WTC11 (cell line): Measurements from ENCODE around the gene KDM3B. TPM values are rescaled to one million over a fixed set of nuclear protein-coding genes. Genes with fewer than 3 reads are reported as not detected.

Experiments used
- AFF4 ChIP-seq: sonication (generic); formaldehyde crosslinking; IDR thresholded peaks from 2 replicates; pipeline ENCODE4 v1.8.1; 2023; ENCODE audit warnings: mild to moderate bottlenecking, missing genetic modification reagents, borderline replicate concordance
- CBFB ChIP-seq: sonication (generic); formaldehyde crosslinking; IDR thresholded peaks from 2 replicates; pipeline ENCODE4 v1.8.1; 2022; ENCODE audit warnings: mild to moderate bottlenecking, low read depth, missing genetic modification reagents
- FOXK1 ChIP-seq: sonication (generic); formaldehyde crosslinking; IDR thresholded peaks from 2 replicates; pipeline ENCODE4 v1.8.0; 2022; ENCODE audit warnings: mild to moderate bottlenecking, moderate library complexity, missing genetic modification reagents
- FOXP1 ChIP-seq: sonication (generic); formaldehyde crosslinking; IDR thresholded peaks from 2 replicates; pipeline ENCODE4 v1.8.0; 2022; ENCODE audit warnings: missing genetic modification reagents, mild to moderate bottlenecking, moderate library complexity, borderline replicate concordance
- GABPB1 ChIP-seq: sonication (generic); formaldehyde crosslinking; IDR thresholded peaks from 2 replicates; pipeline ENCODE4 v1.8.1; 2023; ENCODE audit warnings: mild to moderate bottlenecking, missing genetic modification reagents
- IRF2 ChIP-seq: sonication (generic); formaldehyde crosslinking; IDR thresholded peaks from 2 replicates; pipeline ENCODE4 v1.8.0; 2022; ENCODE audit warnings: low read depth, missing genetic modification reagents, borderline replicate concordance
- JAZF1 ChIP-seq: fragments of 250-450 bp; sonication (Bioruptor Pico); IDR thresholded peaks from 2 replicates; pipeline ENCODE4 v1.9.0; 2021; ENCODE audit warnings: moderate library complexity, mild to moderate bottlenecking, inconsistent platforms
- MAX ChIP-seq: sonication (generic); formaldehyde crosslinking; IDR thresholded peaks from 2 replicates; pipeline ENCODE4 v1.8.0; 2022; ENCODE audit warnings: mild to moderate bottlenecking, missing genetic modification reagents
- NFATC4 ChIP-seq: fragments of 250-450 bp; sonication (Bioruptor Pico); IDR thresholded peaks from 2 replicates; pipeline ENCODE4 v1.9.0; 2021; ENCODE audit warnings: mild to moderate bottlenecking
- NR1H2 ChIP-seq: sonication (generic); formaldehyde crosslinking; IDR thresholded peaks from 2 replicates; pipeline ENCODE4 v1.9.0; 2021; ENCODE audit warnings: mild to moderate bottlenecking, moderate library complexity, missing genetic modification reagents
- OVOL2 ChIP-seq: fragments of 250-450 bp; sonication (Bioruptor Pico); IDR thresholded peaks from 2 replicates; pipeline ENCODE4 v1.9.0; 2021; ENCODE audit warnings: mild to moderate bottlenecking, borderline replicate concordance
- PRRX2 ChIP-seq: fragments of 250-450 bp; sonication (Bioruptor Pico); IDR thresholded peaks from 2 replicates; pipeline ENCODE4 v1.8.0; 2021; ENCODE audit warnings: mild to moderate bottlenecking
- RORB ChIP-seq: fragments of 250-450 bp; sonication (Bioruptor Pico); IDR thresholded peaks from 2 replicates; pipeline ENCODE4 v1.9.0; 2021; ENCODE audit warnings: mild to moderate bottlenecking
- SMAD3 ChIP-seq: sonication (generic); formaldehyde crosslinking; IDR thresholded peaks from 2 replicates; pipeline ENCODE4 v1.8.0; 2022; ENCODE audit warnings: missing genetic modification reagents, mild to moderate bottlenecking, borderline replicate concordance
- SP1 ChIP-seq: sonication (generic); formaldehyde crosslinking; conservative IDR thresholded peaks from 2 replicates; pipeline ENCODE4 v1.8.1; 2022; ENCODE audit warnings: missing genetic modification reagents
- TEAD1 ChIP-seq: sonication (generic); formaldehyde crosslinking; IDR thresholded peaks from 2 replicates; pipeline ENCODE4 v1.8.0; 2022; ENCODE audit warnings: mild to moderate bottlenecking, missing genetic modification reagents
- ZBTB21 ChIP-seq: sonication (generic); formaldehyde crosslinking; IDR thresholded peaks from 2 replicates; pipeline ENCODE4 v1.8.1; 2023; ENCODE audit warnings: mild to moderate bottlenecking, missing genetic modification reagents, borderline replicate concordance
- ZBTB43 ChIP-seq: sonication (generic); formaldehyde crosslinking; IDR thresholded peaks from 2 replicates; pipeline ENCODE4 v1.8.1; 2023; ENCODE audit warnings: mild to moderate bottlenecking, missing genetic modification reagents
- ZNF281 ChIP-seq: sonication (generic); formaldehyde crosslinking; IDR thresholded peaks from 2 replicates; pipeline ENCODE4 v1.8.0; 2023; ENCODE audit warnings: mild to moderate bottlenecking, missing genetic modification reagents
- ZNF317 ChIP-seq: sonication (generic); formaldehyde crosslinking; IDR thresholded peaks from 2 replicates; pipeline ENCODE4 v1.8.1; 2023; ENCODE audit warnings: low read depth, mild to moderate bottlenecking, moderate library complexity, missing genetic modification reagents, borderline replicate concordance
- ZNF396 ChIP-seq: fragments of 250-450 bp; sonication (Bioruptor Pico); IDR thresholded peaks from 2 replicates; pipeline ENCODE4 v1.8.0; 2021; ENCODE audit warnings: mild to moderate bottlenecking, moderate library complexity, borderline replicate concordance
- ZNF423 ChIP-seq: fragments of 250-450 bp; sonication (Bioruptor Pico); IDR thresholded peaks from 2 replicates; pipeline ENCODE4 v2.1.2; 2022; ENCODE audit warnings: mild to moderate bottlenecking, moderate library complexity
- ZNF671 ChIP-seq: fragments of 250-450 bp; sonication (Bioruptor Pico); IDR thresholded peaks from 2 replicates; pipeline ENCODE4 v1.8.0; 2021; ENCODE audit warnings: mild to moderate bottlenecking
- total RNA-seq: library from RNA; stranded (reverse); gene quantifications from 3 replicates; pipeline ENCODE4 v1.2.3, GENCODE V29; 2021
- TF ChIP-seq, protein P1 (sequence below): fragments of 250-450 bp; sonication (Bioruptor Pico); IDR thresholded peaks from 2 replicates; pipeline ENCODE4 v2.1.2; 2022; ENCODE audit warnings: mild to moderate bottlenecking, moderate library complexity
- TF ChIP-seq, protein P2 (sequence below): sonication (generic); formaldehyde crosslinking; IDR thresholded peaks from 2 replicates; pipeline ENCODE4 v1.8.1; 2023; ENCODE audit warnings: mild to moderate bottlenecking, missing genetic modification reagents, moderate library complexity
- TF ChIP-seq, protein P3 (sequence below): sonication (generic); formaldehyde crosslinking; IDR thresholded peaks from 2 replicates; pipeline ENCODE4 v1.8.1; 2022; ENCODE audit warnings: mild to moderate bottlenecking, moderate library complexity, missing genetic modification reagents
- TF ChIP-seq, protein P4 (sequence below): sonication (generic); formaldehyde crosslinking; IDR thresholded peaks from 2 replicates; pipeline ENCODE4 v1.8.1; 2023; ENCODE audit warnings: mild to moderate bottlenecking, missing genetic modification reagents, moderate library complexity

The KDM3B gene
- total RNA-seq, 1 experiment from 2014 or later, result 87.9 TPM

DNA sequence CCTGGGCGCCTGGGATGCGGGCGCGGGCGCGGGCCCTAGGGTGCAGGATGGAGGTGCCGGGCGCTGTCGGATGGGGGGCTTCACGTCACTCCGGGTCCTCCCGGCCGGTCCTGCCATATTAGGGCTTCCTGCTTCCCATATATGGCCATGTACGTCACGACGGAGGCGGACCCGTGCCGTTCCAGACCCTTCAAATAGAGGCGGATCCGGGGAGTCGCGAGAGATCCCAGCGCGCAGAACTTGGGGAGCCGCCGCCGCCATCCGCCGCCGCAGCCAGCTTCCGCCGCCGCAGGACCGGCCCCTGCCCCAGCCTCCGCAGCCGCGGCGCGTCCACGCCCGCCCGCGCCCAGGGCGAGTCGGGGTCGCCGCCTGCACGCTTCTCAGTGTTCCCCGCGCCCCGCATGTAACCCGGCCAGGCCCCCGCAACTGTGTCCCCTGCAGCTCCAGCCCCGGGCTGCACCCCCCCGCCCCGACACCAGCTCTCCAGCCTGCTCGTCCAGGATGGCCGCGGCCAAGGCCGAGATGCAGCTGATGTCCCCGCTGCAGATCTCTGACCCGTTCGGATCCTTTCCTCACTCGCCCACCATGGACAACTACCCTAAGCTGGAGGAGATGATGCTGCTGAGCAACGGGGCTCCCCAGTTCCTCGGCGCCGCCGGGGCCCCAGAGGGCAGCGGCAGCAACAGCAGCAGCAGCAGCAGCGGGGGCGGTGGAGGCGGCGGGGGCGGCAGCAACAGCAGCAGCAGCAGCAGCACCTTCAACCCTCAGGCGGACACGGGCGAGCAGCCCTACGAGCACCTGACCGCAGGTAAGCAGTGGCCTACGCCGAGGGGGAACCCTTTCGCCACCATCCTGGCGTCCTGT lies 113.0 kb downstream of the KDM3B start, which contains the start of gene EGR1 (continued):
- peak; percentile 18; the same call in 1 of the 2 replicates for TF ChIP-seq RORB (CRISPR knock-in tag)
- no peak for TF ChIP-seq JAZF1
- TF ChIP-seq PRRX2 (CRISPR knock-in tag), result no peak; the same call in 1 of the 2 replicates
- TF ChIP-seq, protein P1, sequence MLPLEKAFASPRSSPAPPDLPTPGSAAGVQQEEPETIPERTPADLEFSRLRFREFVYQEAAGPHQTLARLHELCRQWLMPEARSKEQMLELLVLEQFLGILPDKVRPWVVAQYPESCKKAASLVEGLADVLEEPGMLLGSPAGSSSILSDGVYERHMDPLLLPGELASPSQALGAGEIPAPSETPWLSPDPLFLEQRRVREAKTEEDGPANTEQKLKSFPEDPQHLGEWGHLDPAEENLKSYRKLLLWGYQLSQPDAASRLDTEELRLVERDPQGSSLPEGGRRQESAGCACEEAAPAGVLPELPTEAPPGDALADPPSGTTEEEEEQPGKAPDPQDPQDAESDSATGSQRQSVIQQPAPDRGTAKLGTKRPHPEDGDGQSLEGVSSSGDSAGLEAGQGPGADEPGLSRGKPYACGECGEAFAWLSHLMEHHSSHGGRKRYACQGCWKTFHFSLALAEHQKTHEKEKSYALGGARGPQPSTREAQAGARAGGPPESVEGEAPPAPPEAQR (CRISPR knock-in tag), result no peak
- TF ChIP-seq ZBTB21 (CRISPR knock-in tag), result no peak
- no peak for TF ChIP-seq GABPB1 (CRISPR knock-in tag)
- no peak for TF ChIP-seq NR1H2 (CRISPR knock-in tag)
- no peak for TF ChIP-seq ZNF671 (CRISPR knock-in tag)
- TF ChIP-seq MAX, result 0 out of 2 replicates have a peak, but pooled peaks have one; percentile 25
- 0 out of 2 replicates have a peak, but pooled peaks have one; percentile 14 for TF ChIP-seq NFATC4 (CRISPR knock-in tag)
- TF ChIP-seq, protein P2, sequence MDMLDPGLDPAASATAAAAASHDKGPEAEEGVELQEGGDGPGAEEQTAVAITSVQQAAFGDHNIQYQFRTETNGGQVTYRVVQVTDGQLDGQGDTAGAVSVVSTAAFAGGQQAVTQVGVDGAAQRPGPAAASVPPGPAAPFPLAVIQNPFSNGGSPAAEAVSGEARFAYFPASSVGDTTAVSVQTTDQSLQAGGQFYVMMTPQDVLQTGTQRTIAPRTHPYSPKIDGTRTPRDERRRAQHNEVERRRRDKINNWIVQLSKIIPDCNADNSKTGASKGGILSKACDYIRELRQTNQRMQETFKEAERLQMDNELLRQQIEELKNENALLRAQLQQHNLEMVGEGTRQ (CRISPR knock-in tag), result peak; percentile 34; the same call in 1 of the 2 replicates
- TF ChIP-seq, protein P3, sequence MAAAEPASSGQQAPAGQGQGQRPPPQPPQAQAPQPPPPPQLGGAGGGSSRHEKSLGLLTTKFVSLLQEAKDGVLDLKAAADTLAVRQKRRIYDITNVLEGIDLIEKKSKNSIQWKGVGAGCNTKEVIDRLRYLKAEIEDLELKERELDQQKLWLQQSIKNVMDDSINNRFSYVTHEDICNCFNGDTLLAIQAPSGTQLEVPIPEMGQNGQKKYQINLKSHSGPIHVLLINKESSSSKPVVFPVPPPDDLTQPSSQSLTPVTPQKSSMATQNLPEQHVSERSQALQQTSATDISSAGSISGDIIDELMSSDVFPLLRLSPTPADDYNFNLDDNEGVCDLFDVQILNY (CRISPR knock-in tag), result no peak
- TF ChIP-seq FOXK1, result peak; percentile 62
- TF ChIP-seq OVOL2 (CRISPR knock-in tag), result no peak
- TF ChIP-seq SMAD3 (CRISPR knock-in tag), result no peak
- TF ChIP-seq IRF2 (CRISPR knock-in tag), result no peak
- TF ChIP-seq CBFB (CRISPR knock-in tag), result 0 out of 2 replicates have a peak, but pooled peaks have one; percentile 39
- TF ChIP-seq SP1 (CRISPR knock-in tag), result peak; percentile 68; the same call in 1 of the 2 replicates
- no peak for TF ChIP-seq AFF4
- no peak; the same call in 1 of the 2 replicates for TF ChIP-seq ZNF423 (CRISPR knock-in tag)
- no peak for TF ChIP-seq ZNF396 (CRISPR knock-in tag)
- TF ChIP-seq FOXP1 (CRISPR knock-in tag), result 0 out of 2 replicates have a peak, but pooled peaks have one; percentile 38
- TF ChIP-seq ZBTB43 (CRISPR knock-in tag), result no peak
- TF ChIP-seq, protein P4, sequence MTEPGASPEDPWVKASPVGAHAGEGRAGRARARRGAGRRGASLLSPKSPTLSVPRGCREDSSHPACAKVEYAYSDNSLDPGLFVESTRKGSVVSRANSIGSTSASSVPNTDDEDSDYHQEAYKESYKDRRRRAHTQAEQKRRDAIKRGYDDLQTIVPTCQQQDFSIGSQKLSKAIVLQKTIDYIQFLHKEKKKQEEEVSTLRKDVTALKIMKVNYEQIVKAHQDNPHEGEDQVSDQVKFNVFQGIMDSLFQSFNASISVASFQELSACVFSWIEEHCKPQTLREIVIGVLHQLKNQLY (CRISPR knock-in tag), result no peak
- no peak for TF ChIP-seq TEAD1 (CRISPR knock-in tag)
- TF ChIP-seq ZNF317, result no peak
- peak; percentile 63; the same call in 1 of the 2 replicates for TF ChIP-seq ZNF281 (CRISPR knock-in tag)
